Measurements from ENCODE around the gene BBIP1.

- TF ChIP-seq, protein P1, sequence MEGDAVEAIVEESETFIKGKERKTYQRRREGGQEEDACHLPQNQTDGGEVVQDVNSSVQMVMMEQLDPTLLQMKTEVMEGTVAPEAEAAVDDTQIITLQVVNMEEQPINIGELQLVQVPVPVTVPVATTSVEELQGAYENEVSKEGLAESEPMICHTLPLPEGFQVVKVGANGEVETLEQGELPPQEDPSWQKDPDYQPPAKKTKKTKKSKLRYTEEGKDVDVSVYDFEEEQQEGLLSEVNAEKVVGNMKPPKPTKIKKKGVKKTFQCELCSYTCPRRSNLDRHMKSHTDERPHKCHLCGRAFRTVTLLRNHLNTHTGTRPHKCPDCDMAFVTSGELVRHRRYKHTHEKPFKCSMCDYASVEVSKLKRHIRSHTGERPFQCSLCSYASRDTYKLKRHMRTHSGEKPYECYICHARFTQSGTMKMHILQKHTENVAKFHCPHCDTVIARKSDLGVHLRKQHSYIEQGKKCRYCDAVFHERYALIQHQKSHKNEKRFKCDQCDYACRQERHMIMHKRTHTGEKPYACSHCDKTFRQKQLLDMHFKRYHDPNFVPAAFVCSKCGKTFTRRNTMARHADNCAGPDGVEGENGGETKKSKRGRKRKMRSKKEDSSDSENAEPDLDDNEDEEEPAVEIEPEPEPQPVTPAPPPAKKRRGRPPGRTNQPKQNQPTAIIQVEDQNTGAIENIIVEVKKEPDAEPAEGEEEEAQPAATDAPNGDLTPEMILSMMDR (IDR thresholded peaks at IDR 0.05): no peak
- no peak for TF ChIP-seq POLR2A (IDR thresholded peaks at IDR 0.05)
Observed at GRCh38 chr10:110857265-110858171, 61.5 kb downstream of the BBIP1 start.
